ENCODE measurements around the gene PNPLA7. TPM values are rescaled to one million over a fixed set of nuclear protein-coding genes. Genes with fewer than 3 reads are reported as not detected.
"Not testable (repeated sequence)": the region's sequence is repeated elsewhere in the genome, so short reads cannot be mapped to it uniquely, and the experiment has no call there.

PNPLA7 gene
- total RNA-seq, 2 experiments from 2014 or later, result 4.5 to 5.0 TPM

DNA sequence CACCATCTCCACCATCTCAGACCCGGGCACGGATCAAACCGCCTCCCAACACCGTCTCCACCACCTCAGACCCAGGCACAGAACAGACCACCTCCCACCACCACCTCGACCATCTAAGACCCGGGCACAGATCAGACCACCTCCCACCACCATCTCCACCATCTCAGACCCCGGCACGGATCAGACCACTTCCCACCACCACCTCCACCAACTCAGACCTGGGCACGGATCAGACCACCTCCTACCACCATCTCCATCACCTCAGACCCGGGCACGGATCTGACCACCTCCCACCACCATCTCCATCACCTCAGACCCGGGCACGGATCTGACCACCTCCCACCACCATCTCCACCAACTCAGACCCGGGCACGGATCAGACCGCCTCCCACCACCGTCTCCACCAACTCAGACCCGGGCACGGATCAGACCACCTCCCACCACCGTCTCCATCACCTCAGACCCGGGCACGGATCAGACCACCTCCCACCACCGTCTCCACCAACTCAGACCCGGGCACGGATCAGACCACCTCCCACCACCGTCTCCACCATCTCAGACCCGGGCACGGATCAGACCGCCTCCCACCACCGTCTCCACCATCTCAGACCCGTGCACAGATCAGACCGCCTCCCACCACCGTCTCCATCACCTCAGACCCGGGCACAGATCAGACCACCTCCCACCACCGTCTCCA, 83.7 kb downstream of the PNPLA7 start:
- peaks cover 19% of the 10 kb centered on the region for H3K4me1 Mint-ChIP-seq
- CTCF ChIA-PET; H3K36me3 Mint-ChIP-seq (ENCODE audit: low read depth); H3K9me3 Mint-ChIP-seq; DNase-seq; POLR2A ChIA-PET; H3K27ac Mint-ChIP-seq; H3K4me3 Mint-ChIP-seq: not testable (repeated sequence)
- H3K27me3 Mint-ChIP-seq, result peaks cover 15% of the 10 kb centered on the region

DNA sequence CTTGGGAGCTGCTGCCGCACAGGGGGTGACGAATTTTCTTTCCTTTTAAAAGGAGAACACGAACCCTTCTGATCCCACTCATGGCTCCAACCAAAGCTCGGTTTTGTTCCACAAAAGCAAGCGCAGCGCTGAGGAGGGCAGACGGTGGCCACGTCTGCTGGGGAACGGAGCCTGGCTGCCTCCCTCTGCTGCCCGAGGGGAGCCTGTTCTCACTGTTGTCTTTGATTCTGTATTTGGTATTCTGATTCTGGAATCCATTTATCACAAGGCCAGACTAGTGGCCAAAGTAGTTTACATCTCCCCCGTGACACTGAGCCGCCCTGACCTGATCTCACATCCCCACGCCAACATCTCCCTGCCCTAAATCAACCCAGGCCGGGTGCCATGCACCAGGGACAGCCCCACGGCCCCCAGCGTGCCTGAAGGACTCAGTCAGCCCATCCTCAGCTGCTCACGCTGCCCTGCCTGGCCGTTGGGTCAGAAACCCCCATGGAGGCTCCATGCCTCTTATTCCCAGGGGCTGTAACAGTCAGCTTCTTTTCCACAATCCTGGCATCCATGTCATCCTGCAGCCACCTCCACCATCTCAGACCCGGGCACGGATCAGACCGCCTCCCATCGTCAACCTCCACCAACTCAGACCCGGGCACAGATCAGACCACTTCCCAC, 84.3 kb downstream of the PNPLA7 start:
- no peak overlapping the region for H3K4me3 Mint-ChIP-seq
- ChIA-PET CTCF (no interaction called here), POLR2A (no interaction called here)
- H3K4me1 Mint-ChIP-seq, result peaks cover 26% of the 10 kb centered on the region
- no peaks in the 10 kb centered on the region for H3K36me3 Mint-ChIP-seq (ENCODE audit: low read depth)
- no peak overlapping the region for H3K27ac Mint-ChIP-seq
- H3K27me3 Mint-ChIP-seq, result peaks cover 14% of the 10 kb centered on the region
- no peaks in the 10 kb centered on the region for H3K9me3 Mint-ChIP-seq
- no peak for DNase-seq

DNA sequence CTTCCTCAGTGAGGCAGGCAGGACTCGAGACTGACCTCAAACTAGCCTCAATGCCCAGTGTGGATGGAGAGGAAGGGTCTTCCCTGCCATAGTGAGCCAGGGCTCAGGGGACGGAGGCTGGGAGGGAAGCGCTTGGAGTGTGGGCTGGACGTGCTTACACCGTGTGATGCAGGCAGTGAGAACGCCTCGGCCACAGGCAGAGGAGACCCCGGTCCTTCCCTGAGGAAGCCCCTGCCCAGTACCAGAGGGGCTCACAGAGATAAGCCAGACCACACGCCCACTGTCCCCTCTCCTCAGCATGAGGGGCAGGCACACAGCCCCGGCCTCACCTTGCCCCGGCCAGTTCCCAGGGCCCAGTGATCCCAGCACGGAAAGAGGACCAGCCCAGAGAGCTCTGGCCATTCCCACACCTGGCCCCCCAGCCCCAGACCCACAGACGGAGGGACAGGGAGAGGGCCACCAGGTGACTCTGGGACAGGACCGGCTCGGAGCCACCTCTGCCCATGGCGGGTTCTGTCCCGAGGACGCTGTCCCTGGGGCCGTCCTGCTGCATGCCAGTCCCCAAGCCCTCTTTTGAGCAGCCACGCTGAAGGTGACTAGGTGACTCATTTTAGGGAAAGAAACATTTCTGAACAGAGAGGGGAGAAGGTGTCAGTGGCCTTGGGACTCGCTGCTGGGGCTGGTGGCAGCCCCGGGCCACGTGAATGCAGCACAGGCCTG, 85.0 kb downstream of the PNPLA7 start:
- Mint-ChIP-seq H3K4me3 (no peak overlapping the region), H3K9me3 (no peaks in the 10 kb centered on the region), H3K27ac (no peak overlapping the region), H3K4me1 (peaks cover 25% of the 10 kb centered on the region), H3K27me3 (peaks cover 10% of the 10 kb centered on the region), H3K36me3 (ENCODE audit: low read depth) (no peaks in the 10 kb centered on the region)
- ChIA-PET CTCF (no interaction called here), POLR2A (no interaction called here)
- DNase-seq, result no peak

DNA sequence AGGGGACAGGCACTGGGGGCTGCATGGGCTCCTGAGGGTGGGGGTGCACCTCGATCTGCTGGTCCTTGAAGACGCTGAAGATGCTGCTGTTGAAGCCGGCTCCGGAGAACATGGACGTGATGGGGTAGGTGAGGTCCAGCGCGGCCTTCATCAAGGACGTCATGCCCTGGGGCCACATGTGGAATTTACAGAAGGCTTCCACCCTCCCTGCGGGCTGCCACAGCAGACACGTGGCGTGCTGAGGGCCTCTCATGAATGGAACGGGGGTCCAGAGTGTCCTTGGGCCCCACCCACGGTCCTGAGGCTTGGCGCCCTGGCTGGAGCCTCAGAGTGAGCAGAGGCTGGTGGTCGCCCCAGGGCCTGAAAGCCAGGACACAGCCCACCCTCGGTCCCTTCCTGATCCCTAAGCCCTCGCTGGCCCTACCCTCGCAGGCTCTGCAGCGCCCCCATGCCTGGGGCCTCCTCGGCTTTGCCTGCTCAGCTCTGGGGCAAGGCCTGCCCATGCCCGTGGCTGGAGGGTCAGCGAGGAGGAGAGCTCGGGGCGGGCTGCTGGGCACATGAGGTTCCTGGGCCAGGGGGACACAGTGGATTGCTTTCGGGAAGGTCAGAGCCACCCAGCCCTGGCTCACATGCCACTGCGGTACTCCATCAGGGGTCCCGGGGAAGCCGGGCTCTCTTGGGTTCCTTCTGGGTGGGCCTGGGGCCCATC, 85.8 kb downstream of the PNPLA7 start:
- no peak overlapping the region for H3K4me3 Mint-ChIP-seq
- ChIA-PET CTCF (no interaction called here), POLR2A (no interaction called here)
- no peak for DNase-seq
- H3K27me3 Mint-ChIP-seq, result peaks cover 7% of the 10 kb centered on the region
- H3K4me1 Mint-ChIP-seq, result peaks cover 27% of the 10 kb centered on the region
- H3K36me3 Mint-ChIP-seq (ENCODE audit: low read depth), result no peaks in the 10 kb centered on the region
- H3K27ac Mint-ChIP-seq, result no peak overlapping the region
- H3K9me3 Mint-ChIP-seq, result no peaks in the 10 kb centered on the region

DNA sequence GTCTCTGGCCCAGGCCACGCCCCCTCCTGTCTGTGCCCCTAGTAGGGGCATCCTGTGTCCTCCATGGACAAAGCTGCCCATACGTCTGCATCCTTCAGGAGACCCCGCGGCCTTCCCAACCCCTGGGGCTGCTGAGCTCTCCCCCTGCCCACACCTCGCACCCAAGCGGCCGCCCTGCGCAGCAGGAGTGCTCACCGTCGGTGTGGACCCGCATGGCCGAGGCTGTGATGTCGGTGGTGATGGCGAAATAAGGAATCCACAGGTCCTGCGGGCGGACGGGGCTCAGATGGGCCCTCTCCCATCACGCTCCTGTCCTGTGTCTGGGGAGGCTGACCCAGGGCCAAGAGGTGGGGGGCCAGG, 86.3 kb downstream of the PNPLA7 start:
- Mint-ChIP-seq H3K36me3 (ENCODE audit: low read depth) (no peaks in the 10 kb centered on the region), H3K4me3 (no peak overlapping the region)

DNA sequence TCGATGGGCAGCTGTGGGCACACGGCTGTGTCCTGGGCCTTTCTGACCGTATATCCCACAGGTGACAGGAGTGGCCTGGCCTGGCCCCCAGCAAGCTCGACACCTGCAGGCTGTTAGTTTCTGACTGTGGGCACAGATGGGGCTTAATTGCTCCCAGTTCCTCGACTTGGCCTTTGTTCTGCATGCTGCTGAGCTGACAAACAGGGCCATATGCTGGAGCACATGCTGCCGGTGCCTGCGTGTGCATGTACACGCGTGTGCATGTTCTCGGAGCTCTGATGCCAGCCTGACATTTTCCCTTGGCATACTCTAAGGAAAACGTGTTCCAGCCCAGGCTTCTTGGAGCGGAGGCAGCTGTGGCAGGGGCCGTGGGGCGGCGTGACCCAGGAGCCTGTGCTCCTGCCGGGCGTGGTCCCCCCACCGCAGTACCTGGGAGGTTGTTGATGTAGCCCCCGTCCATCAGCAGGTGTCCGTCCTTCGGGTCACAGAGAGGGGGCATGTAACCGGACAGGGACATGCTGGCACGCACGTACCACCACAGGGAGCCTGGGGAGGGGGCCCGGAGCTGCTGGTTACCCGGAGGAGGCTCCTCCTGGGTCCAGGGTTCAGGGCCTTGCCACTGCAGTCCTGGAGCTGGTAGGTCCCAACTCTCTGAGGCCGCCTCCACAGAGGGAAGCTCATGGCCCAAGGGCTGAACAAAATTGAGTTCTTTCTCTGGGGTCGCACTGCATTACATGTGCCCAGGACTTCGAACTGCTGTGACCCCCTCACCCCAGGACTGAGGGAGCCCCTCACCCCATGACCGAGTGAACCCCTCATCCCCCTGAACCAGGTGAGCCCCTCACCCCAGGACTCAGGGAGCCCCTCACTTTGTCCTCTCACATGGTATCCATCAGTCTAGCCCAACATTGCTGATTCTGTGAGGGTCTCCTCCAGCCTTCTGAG, 86.9 kb downstream of the PNPLA7 start:
- peaks cover under 1% of the 10 kb centered on the region for H3K27me3 Mint-ChIP-seq
- POLR2A ChIA-PET, result interaction anchor here (0.6 to 1.8 kb wide), 2 partner anchors 89 to 161 kb away, joined by 3 to 4 read pairs; partner anchors contain the start of genes MRPL41 and NRARP
- CTCF ChIA-PET, result interaction anchor here (1.2 kb wide), 1 partner anchor 161 kb away, joined by 3 read pairs; the partner anchor contains the start of gene NRARP
- no peaks in the 10 kb centered on the region for H3K36me3 Mint-ChIP-seq (ENCODE audit: low read depth)
- H3K9me3 Mint-ChIP-seq, result no peaks in the 10 kb centered on the region
- no peak for DNase-seq
- H3K27ac Mint-ChIP-seq, result no peak overlapping the region
- H3K4me1 Mint-ChIP-seq, result peaks cover 24% of the 10 kb centered on the region
- no peak overlapping the region for H3K4me3 Mint-ChIP-seq

More for the DNA sequence above, 86.3 kb downstream of the PNPLA7 start:
- ChIA-PET CTCF (no interaction called here), POLR2A (no interaction called here)
- DNase-seq, result no peak
- peaks cover 2% of the 10 kb centered on the region for H3K27me3 Mint-ChIP-seq
- H3K4me1 Mint-ChIP-seq, result peaks cover 24% of the 10 kb centered on the region
- H3K9me3 Mint-ChIP-seq, result no peaks in the 10 kb centered on the region
- H3K27ac Mint-ChIP-seq, result no peak overlapping the region

DNA sequence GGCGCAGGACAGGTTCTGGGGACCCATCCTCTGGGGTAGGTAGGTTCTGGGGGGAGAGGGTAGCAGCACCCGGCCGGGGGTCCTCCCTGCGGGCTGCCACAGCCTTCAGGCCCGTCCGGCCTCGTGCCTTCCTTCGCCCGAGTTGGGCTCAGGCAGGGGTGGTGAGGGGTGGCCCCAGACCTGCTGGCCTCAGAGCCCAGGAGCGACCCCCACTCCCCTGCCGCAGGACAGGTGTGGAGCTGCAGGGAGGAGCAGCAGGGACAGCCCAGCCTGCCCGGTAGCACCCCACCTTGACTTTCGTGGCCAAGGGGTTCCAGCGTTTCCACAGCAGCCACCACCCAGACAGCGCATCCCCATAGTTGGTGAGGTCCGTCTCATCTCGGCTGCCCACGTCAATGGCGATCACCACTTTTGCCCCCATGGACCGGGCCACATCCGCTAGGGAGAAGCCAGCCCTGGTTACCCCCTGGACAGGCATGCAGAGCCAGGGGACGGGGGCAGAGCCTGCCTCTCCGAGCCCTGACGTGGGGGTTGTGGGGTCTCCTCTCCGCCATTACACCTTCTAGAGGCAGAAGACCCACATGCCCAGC, 87.7 kb downstream of the PNPLA7 start:
- DNase-seq, result no peak
- ChIA-PET POLR2A (interaction anchor here (0.6 to 1.8 kb wide), 4 partner anchors 90 to 222 kb away, joined by 3 to 4 read pairs (median 3); partner anchors contain the start of genes MRPL41, NELFB, NRARP and TUBB4B), CTCF (interaction anchor here (0.7 to 1.2 kb wide), 2 partner anchors 40 to 160 kb away, joined by 3 to 5 read pairs; partner anchors contain the start of genes EXD3, NOXA1 and NRARP)
- Mint-ChIP-seq H3K4me1 (peaks cover 25% of the 10 kb centered on the region), H3K27ac (no peak overlapping the region), H3K9me3 (no peaks in the 10 kb centered on the region), H3K4me3 (peak overlapping the region; percentile 10), H3K27me3 (no peaks in the 10 kb centered on the region), H3K36me3 (ENCODE audit: low read depth) (no peaks in the 10 kb centered on the region)

DNA sequence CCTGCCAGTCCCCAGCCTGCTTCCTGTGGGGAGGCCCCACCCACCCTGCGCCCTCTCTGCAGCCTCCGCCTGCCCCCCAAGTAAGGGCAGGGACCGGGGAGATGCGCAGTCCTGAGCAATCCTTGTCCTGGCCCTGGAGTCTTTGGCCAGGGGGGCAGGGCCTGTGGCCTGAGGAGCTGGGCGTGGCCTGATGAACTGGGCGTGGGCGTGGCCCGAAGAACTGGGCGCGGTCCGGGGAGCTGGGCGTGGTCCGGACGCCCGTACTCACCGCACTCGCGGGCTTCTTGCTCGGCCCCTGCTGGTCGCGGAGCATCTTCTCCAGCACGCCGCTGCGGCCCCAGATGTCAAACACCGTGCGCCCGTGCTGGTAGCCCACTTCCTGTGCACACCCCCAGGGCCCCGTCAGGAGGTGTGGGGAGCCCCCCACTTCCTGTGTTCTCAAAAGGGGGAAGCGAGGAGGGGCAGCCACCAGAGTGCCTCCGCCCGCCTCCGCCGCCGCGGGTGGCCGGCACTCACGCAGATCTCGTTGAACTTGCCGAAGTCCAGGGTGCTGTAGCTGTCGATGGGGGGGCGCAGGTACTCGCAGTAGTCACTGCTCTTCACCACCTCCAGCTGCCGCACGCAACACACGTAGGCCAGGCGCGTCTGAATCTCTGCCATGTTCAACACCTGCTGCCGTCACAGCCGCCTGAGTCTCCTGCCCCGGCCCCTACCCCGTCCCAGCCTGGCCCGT, 88.4 kb downstream of the PNPLA7 start:
- Mint-ChIP-seq H3K27me3 (no peaks in the 10 kb centered on the region), H3K4me3 (peak overlapping the region; percentile 63), H3K27ac (peak overlapping the region; percentile 78), H3K4me1 (peaks cover 26% of the 10 kb centered on the region), H3K36me3 (ENCODE audit: low read depth) (no peaks in the 10 kb centered on the region), H3K9me3 (no peaks in the 10 kb centered on the region)
- CTCF ChIA-PET, result interaction anchor here (0.7 kb wide), 1 partner anchor 39 kb away, joined by 5 read pairs; the partner anchor contains the start of genes EXD3 and NOXA1
- peak; percentile 87 for DNase-seq
- POLR2A ChIA-PET, result interaction anchor here (1.0 to 1.8 kb wide), 3 partner anchors 90 to 221 kb away, joined by 3 to 4 read pairs (median 3); partner anchors contain the start of genes MRPL41, NELFB and TUBB4B

DNA sequence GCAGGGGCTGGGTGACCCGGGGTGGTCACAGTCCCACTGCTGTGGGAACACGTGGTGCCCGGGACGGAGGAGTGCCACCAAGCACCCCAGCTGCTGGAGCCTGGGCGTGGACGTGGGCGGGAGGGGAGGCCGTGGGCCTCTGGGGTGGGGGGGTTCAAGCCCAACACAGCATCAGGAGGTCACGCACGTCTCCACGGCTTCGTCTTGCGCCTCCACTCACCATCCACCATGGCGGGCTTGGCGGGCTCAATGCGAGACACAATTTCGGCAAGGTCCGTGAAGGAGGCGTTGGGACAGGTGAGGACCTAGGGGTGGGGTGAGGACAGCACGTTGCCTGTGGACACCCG, 88.9 kb downstream of the PNPLA7 start:
- no peak overlapping the region for H3K27ac Mint-ChIP-seq
- POLR2A ChIA-PET, result interaction anchor here (1.0 to 1.8 kb wide), 3 partner anchors 91 to 220 kb away, joined by 3 to 4 read pairs (median 3); partner anchors contain the start of genes MRPL41, NELFB and TUBB4B

DNA sequence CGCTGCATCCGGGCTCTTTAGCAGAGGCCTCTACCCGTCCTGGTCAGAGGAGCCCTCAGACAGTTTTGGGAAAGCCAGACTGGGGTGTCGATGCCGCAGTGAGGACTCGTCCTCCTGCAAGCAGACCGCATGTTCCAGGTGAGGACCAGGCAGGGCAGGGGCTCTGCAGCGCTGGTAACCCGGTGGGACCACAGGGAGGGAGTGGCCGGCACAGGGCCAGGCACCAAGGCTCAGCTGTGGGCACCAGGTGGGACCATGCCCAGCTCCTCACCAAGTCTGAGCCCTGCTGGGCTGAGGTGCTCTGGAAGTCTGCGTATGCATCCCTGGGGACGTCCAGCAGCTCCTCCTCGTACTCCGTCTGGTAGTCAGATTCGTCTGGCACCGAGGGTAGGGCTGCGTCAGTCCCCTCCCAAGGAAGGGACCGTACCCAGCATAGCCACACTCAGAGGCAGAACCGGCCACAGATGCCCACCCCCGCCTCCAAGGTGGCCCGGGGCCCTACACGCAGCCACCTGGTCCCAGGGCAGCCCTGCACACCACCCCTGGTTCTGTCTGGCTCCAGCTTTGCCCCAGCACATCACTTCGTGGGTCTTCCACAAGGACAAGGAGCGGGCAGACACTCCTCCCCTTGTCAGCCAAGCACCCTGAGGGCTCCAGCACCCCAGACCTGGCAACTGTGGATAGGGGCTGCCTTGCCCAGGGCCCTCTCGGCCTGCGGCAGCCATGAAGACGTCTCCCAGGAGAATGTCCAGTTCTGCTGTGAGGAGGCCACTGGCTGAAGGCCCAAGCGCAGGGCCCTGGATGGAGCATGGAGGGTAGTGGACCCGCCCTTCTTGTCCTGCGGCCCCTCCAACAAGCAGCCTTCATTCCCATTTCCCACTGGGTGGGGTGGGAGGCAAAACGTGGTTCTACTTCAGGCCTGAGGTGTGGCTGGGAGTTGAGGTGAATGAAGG, 89.6 kb downstream of the PNPLA7 start:
- H3K9me3 Mint-ChIP-seq, result no peaks in the 10 kb centered on the region
- H3K27me3 Mint-ChIP-seq, result no peaks in the 10 kb centered on the region
- H3K36me3 Mint-ChIP-seq (ENCODE audit: low read depth), result peaks cover 3% of the 10 kb centered on the region
- DNase-seq, result no peak
- ChIA-PET POLR2A (interaction anchor here (1.6 kb wide), 1 partner anchor 205 kb away, joined by 3 read pairs; the partner anchor contains the start of gene NELFB), CTCF (no interaction called here)
- peaks cover 32% of the 10 kb centered on the region for H3K4me1 Mint-ChIP-seq
- H3K4me3 Mint-ChIP-seq, result no peak overlapping the region
- no peak overlapping the region for H3K27ac Mint-ChIP-seq

More for the DNA sequence above, 88.9 kb downstream of the PNPLA7 start:
- Mint-ChIP-seq H3K36me3 (ENCODE audit: low read depth) (no peaks in the 10 kb centered on the region), H3K4me3 (no peak overlapping the region), H3K4me1 (peaks cover 30% of the 10 kb centered on the region), H3K9me3 (no peaks in the 10 kb centered on the region), H3K27me3 (no peaks in the 10 kb centered on the region)
- CTCF ChIA-PET, result no interaction called here
- DNase-seq, result no peak

All from activated CD4-positive, alpha-beta memory T cell treated with anti-CD3 and anti-CD28 coated beads, Interleukin-2, amount 10 ng/mL, durations not matched to agents 7 days and 5 days (primary cell).